SK-N-SH (cell line): ENCODE results near the gene CCDC183. TPM values are rescaled to one million over a fixed set of nuclear protein-coding genes. Genes with fewer than 3 reads are reported as not detected.

Experiments
- CTCF ChIA-PET: fragments of 300-600, 350-600 bp; formaldehyde crosslinking; extraction: SDS; loops from one replicate; lab custom pipeline; 2021; lab: Yijun Ruan, JAX
- POLR2A ChIA-PET: fragments of 350-600 bp; sonication (Branson Sonifier 250); formaldehyde crosslinking; extraction: SDS; loops from one replicate; lab custom pipeline; 2020; ENCODE audit warnings: antibody characterized with exemption, inconsistent platforms; lab: Yijun Ruan, JAX
- DNase-seq: peaks from one replicate; pipeline ENCODE4 v3.0.0; 2012
- H2AFZ ChIP-seq: fragments of 200-600 bp; sonication (generic); 2 replicates; pipeline ENCODE4 v1.8.1; 2016; ENCODE audit warnings: antibody characterized with exemption, mild to moderate bottlenecking, low read depth
- H3F3A ChIP-seq: fragments of 200-600 bp; sonication (generic); replicated peaks from 2 replicates; pipeline ENCODE3; 2016; ENCODE audit warnings: antibody characterized with exemption, mild to moderate bottlenecking; ENCODE audit not compliant: insufficient read depth
- H3K27ac ChIP-seq, 2 experiments: fragments of 200-500 bp in 1 of 2; fragments of 200-600 bp in 1 of 2; sonication (Bioruptor generic) in 1 of 2; sonication (generic), shearing (Covaris generic) in 1 of 2; 2 replicates each; pipeline versions ENCODE4 v1.5.1 to v1.6.1; 2014 to 2016; ENCODE audit warnings: low read depth in 2 of 2, inconsistent platforms in 1 of 2, low read length in 1 of 2, mild to moderate bottlenecking in 1 of 2, mixed read lengths in 1 of 2
- H3K27me3 ChIP-seq: fragments of 200-600 bp; sonication (generic), shearing (Covaris generic); 2 replicates; pipeline ENCODE4 v1.6.1; 2016; ENCODE audit warnings: mixed run types; ENCODE audit not compliant: insufficient read depth
- H3K36me3 ChIP-seq, 2 experiments: fragments of 200-500 bp in 1 of 2; fragments of 200-600 bp in 1 of 2; sonication (Bioruptor generic) in 1 of 2; sonication (generic) in 1 of 2; replicated peaks in 1 of 2; 2 replicates each; pipeline versions ENCODE3 to v1.5.1; 2014 to 2016; ENCODE audit warnings: low read length in 1 of 2, mild to moderate bottlenecking in 1 of 2; ENCODE audit not compliant: insufficient read depth in 2 of 2, control insufficient read depth in 1 of 2
- H3K4me1 ChIP-seq, 2 experiments: fragments of 200-500 bp in 1 of 2; fragments of 200-600 bp in 1 of 2; sonication (Bioruptor generic) in 1 of 2; sonication (generic), shearing (Covaris generic) in 1 of 2; 2 replicates each; pipeline versions ENCODE4 v1.5.1 to v1.6.1; 2014 to 2016; ENCODE audit warnings: low read depth in 1 of 2, low read length in 1 of 2, mixed run types in 1 of 2; ENCODE audit not compliant: insufficient read depth in 2 of 2, control insufficient read depth in 1 of 2
- H3K4me2 ChIP-seq: fragments of 200-600 bp; sonication (generic), shearing (Covaris generic); 2 replicates; pipeline ENCODE4 v1.6.1; 2017; ENCODE audit warnings: mixed run types
- H3K4me3 ChIP-seq, 2 experiments: fragments of 200-500 bp in 1 of 2; fragments of 200-600 bp in 1 of 2; sonication (Bioruptor generic) in 1 of 2; sonication (generic), shearing (Covaris generic) in 1 of 2; 2 replicates each; pipeline versions ENCODE4 v1.5.1 to v1.8.1; 2014 to 2016; ENCODE audit warnings: low read depth in 2 of 2, inconsistent platforms in 1 of 2, low read length in 1 of 2, mild to moderate bottlenecking in 1 of 2, mixed read lengths in 1 of 2, moderate library complexity in 1 of 2
- H3K79me2 ChIP-seq: fragments of 200-600 bp; sonication (generic); 2 replicates; pipeline ENCODE4 v1.8.1; 2017; ENCODE audit warnings: mild to moderate bottlenecking; ENCODE audit not compliant: insufficient read depth
- H3K9ac ChIP-seq: fragments of 200-600 bp; sonication (generic); 2 replicates; pipeline ENCODE4 v1.6.1; 2017; ENCODE audit warnings: mixed run types
- H3K9me2 ChIP-seq: fragments of 200-600 bp; sonication (generic); 2 replicates; pipeline ENCODE4 v1.6.1; 2017; ENCODE audit warnings: mixed run types
- H3K9me3 ChIP-seq: fragments of 200-600 bp; sonication (generic); 2 replicates; pipeline ENCODE4 v1.6.1; 2017; ENCODE audit warnings: mixed run types, mild to moderate bottlenecking, moderate library complexity
- H4K20me1 ChIP-seq: fragments of 200-600 bp; sonication (generic); 2 replicates; pipeline ENCODE4 v1.6.1; 2017; ENCODE audit warnings: mild to moderate bottlenecking, mixed run types; ENCODE audit not compliant: insufficient read depth
- CTCF ChIP-seq: fragments of 200-600 bp; sonication (generic); IDR thresholded peaks from 2 replicates; pipeline ENCODE4 v1.6.1; 2017; ENCODE audit warnings: antibody characterized with exemption, mild to moderate bottlenecking, moderate library complexity
- EP300 ChIP-seq, 2 experiments: IDR thresholded peaks; 2 replicates each; pipeline versions ENCODE4 v1.4.0 to v1.6.1; 2012; ENCODE audit warnings: borderline replicate concordance in 1 of 2, low read depth in 1 of 2, low read length in 1 of 2
- EZH2phosphoT487 ChIP-seq: fragments of 200-600 bp; sonication (generic); IDR thresholded peaks from 2 replicates; pipeline ENCODE4 v1.6.1; 2017; ENCODE audit warnings: low read depth, mixed run types, mild to moderate bottlenecking, antibody characterized with exemption, moderate library complexity, borderline replicate concordance
- FOSL2 ChIP-seq: IDR thresholded peaks from 2 replicates; pipeline ENCODE4 v1.4.0; 2012; ENCODE audit warnings: low read depth, mild to moderate bottlenecking, moderate library complexity, borderline replicate concordance
- FOXJ3 ChIP-seq: sonication (generic); formaldehyde crosslinking; IDR thresholded peaks from 2 replicates; pipeline ENCODE4 v1.5.1; 2020; ENCODE audit warnings: mild to moderate bottlenecking, missing genetic modification reagents
- GABPA ChIP-seq: IDR thresholded peaks from 2 replicates; pipeline ENCODE4 v1.4.0; 2012; ENCODE audit warnings: low read depth, mild to moderate bottlenecking
- MAX ChIP-seq: IDR thresholded peaks from 2 replicates; pipeline ENCODE4 v1.4.0; 2012; ENCODE audit warnings: low read depth
- MEF2A ChIP-seq: IDR thresholded peaks from 2 replicates; pipeline ENCODE4 v1.4.0; 2012; ENCODE audit warnings: low read depth, borderline replicate concordance
- MXI1 ChIP-seq: IDR thresholded peaks from 2 replicates; pipeline ENCODE4 v1.6.1; 2012; ENCODE audit warnings: mild to moderate bottlenecking, low read depth, low read length, improper control_type of control experiment
- NRF1 ChIP-seq: IDR thresholded peaks from 2 replicates; pipeline ENCODE4 v1.6.1; 2012; ENCODE audit warnings: low read depth, mild to moderate bottlenecking, low read length
- POLR2AphosphoS5 ChIP-seq: IDR thresholded peaks from 2 replicates; pipeline ENCODE4 v1.6.1; 2012; ENCODE audit warnings: low read depth, low read length
- RAD21 ChIP-seq: IDR thresholded peaks from 2 replicates; pipeline ENCODE4 v1.6.1; 2012; ENCODE audit warnings: mild to moderate bottlenecking, low read length
- SIN3A ChIP-seq: IDR thresholded peaks from 2 replicates; pipeline ENCODE4 v1.6.1; 2012; ENCODE audit warnings: low read depth, mild to moderate bottlenecking, low read length, moderate library complexity, borderline replicate concordance
- USF1 ChIP-seq: IDR thresholded peaks from 2 replicates; pipeline ENCODE4 v1.4.0; 2012; ENCODE audit warnings: low read depth, borderline replicate concordance
- USF2 ChIP-seq: fragments of 150-350 bp; IDR thresholded peaks from 2 replicates; pipeline ENCODE4 v1.6.1; 2017; ENCODE audit warnings: antibody characterized with exemption, low read length, low read depth, borderline replicate concordance
- YY1 ChIP-seq: IDR thresholded peaks from 2 replicates; pipeline ENCODE4 v1.4.0; 2012; ENCODE audit warnings: low read depth, mild to moderate bottlenecking
- ZBTB33 ChIP-seq: IDR thresholded peaks from 2 replicates; pipeline ENCODE4 v1.4.0; 2012; ENCODE audit warnings: low read depth, borderline replicate concordance
- WGBS: methylation state at CpG from one replicate; pipeline ENCODE4 v1.1.6; 2017; ENCODE audit warnings: low lambda C conversion rate; 5-methylcytosine and 5-hydroxymethylcytosine counted together
- polyA plus RNA-seq, 3 experiments: library from polyadenylated mRNA; depleted of rRNA; stranded (reverse); fragments of >200 nt; gene quantifications; 2 replicates each; pipeline ENCODE4 v1.2.3, GENCODE V29; 2012

Gene CCDC183
- polyA plus RNA-seq, 1 of the 3 experiments (the other 2 are of a cell fraction): 5.3 TPM

GRCh38 chr9:136794281-136794999, 1.7 kb upstream of the CCDC183 start:
- TF ChIP-seq USF2 (no peak), EZH2phosphoT487 (no peak), MEF2A (no peak), RAD21 (no peak), FOSL2 (no peak), MXI1 (no peak), SIN3A (no peak), GABPA (no peak), YY1 (no peak), NRF1 (no peak), CTCF (no peak), USF1 (no peak), MAX (no peak), FOXJ3 (CRISPR knock-in tag) (no peak), POLR2AphosphoS5 (no peak), EP300 (IDR thresholded peaks at IDR 0.05; ENCODE audit: borderline replicate concordance in 1 of 2, low read depth in 1 of 2, low read length in 1 of 2) (no peak), ZBTB33 (no peak)
- Histone ChIP-seq H3K9ac (no peak overlapping the region), H3K79me2 (peaks cover 11% of the 10 kb centered on the region), H4K20me1 (peaks cover 5% of the 10 kb centered on the region; the same call in 1 of the 2 replicates), H3K4me3 (no peak overlapping the region), H3F3A (peaks cover 16% of the 10 kb centered on the region), H3K9me3 (no peaks in the 10 kb centered on the region), H3K9me2 (no peaks in the 10 kb centered on the region), H3K4me2 (no peak overlapping the region), H3K4me1 (peaks cover 7 to 50% of the 10 kb centered on the region in 2 experiments), H2AFZ (no peak overlapping the region), H3K27me3 (no peaks in the 10 kb centered on the region), H3K36me3 (peaks cover 0 to 9% of the 10 kb centered on the region in 2 experiments), H3K27ac (peak overlapping the region in 1 of 2 experiments; percentile 23; a peak in 1 of 4 replicates)
- ChIA-PET CTCF (interaction anchor here (0.7 to 5.0 kb wide), 5 partner anchors 13 to 241 kb away, joined by 3 to 36 read pairs (median 4); partner anchors contain the start of gene AJM1), POLR2A (interaction anchor here (0.6 kb wide), 1 partner anchor 190 kb away, joined by 4 read pairs; no protein-coding TSS in a partner anchor)
- DNase-seq: no peak
- WGBS: 92% methylated on average over 14 of the region's 14 CpGs
